Retinal pigment epithelial cell (primary cell): ENCODE data around the gene HIPK3.

Experiments used
- DNase-seq: peaks from one replicate; pipeline ENCODE4 v3.0.0-alpha.2; 2010; ENCODE audit warnings: low read depth
- H3K4me3 ChIP-seq: 2 replicates; pipeline ENCODE4 v1.5.1; 2011; ENCODE audit warnings: mild to moderate bottlenecking, low read length, control low read depth, moderate library complexity
- CTCF ChIP-seq: conservative IDR thresholded peaks from 2 replicates; pipeline ENCODE4 v1.5.1; 2011; ENCODE audit warnings: low read depth, low read length, control low read depth, inconsistent platforms

HIPK3 gene

DNA sequence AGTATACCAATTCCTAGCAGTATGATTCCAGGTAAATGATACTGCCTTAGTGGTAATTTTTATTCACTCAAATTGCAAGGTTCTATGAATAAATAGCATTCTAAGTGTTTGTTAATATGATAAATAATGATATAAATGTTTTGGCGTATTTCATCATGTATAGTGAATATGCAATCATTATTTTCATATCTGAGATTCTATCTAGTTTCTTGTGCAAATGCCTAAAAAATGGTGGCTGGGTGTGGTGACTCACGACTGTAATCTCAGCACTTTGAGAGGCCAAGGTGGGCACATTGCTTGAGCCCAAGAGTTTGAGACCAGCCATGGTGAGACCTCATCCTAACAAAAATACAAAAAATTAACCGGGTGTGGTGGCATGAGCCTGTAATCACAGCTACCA lies 13.9 kb downstream of the HIPK3 start:
- TF ChIP-seq CTCF, result no peak
- DNase-seq, result no peak
- no peak overlapping the region for H3K4me3 ChIP-seq

DNA sequence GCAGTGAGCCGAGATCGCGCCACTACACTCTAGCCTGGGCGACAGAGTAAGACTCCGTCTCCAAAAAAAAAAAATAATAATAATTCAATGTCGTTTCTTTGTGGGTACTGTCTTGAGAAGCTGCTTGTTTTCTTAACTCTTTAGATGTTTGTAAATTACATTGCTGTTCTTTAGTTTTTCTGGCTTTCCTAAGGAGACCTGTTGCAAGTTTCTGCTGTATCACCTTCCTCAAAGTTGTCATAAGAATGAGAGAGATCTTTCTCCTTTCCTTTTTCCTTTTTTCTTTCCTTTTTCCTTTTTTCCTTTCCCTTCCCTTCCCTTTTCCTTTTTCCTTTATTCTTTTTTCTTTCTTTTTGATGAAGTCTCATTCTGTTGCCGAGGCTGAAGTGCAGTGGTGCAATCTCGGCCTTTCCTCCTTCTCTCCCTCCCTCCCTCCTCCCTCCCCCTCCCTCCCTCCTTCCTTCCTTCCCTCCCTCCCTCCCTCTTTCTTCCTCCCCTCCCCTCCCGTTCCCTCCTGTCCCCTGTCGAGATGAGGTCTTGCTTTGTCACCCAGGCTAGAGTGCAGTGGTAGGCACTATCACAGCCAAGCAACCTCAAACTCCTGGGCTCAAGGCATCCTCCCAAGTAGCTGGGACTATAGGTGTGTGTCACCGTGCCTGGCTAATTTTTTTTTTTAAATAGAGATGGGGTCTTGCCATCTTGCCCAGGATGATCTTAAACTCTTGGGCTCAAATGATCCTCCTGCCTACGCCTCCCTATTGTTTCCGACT lies 15.3 kb downstream of the HIPK3 start:
- TF ChIP-seq CTCF, result no peak
- no peak for DNase-seq
- no peak overlapping the region for H3K4me3 ChIP-seq

GRCh38 chr11:33273656-33274055 lies 16.5 kb downstream of the HIPK3 start:
- no peak for DNase-seq
- no peak overlapping the region for H3K4me3 ChIP-seq
- TF ChIP-seq CTCF, result no peak

GRCh38 chr11:33280411-33280810 lies 23.2 kb downstream of the HIPK3 start:
- no peak for DNase-seq
- H3K4me3 ChIP-seq, result no peak overlapping the region
- no peak for TF ChIP-seq CTCF

- no peak overlapping the region for H3K4me3 ChIP-seq
- DNase-seq, result no peak
- TF ChIP-seq CTCF, result no peak
Observed at GRCh38 chr11:33281758-33282157, 24.6 kb downstream of the HIPK3 start.

- no peak overlapping the region for H3K4me3 ChIP-seq
- no peak for DNase-seq
- no peak for TF ChIP-seq CTCF
Observed at GRCh38 chr11:33284818-33285217, 27.6 kb downstream of the HIPK3 start.

DNA sequence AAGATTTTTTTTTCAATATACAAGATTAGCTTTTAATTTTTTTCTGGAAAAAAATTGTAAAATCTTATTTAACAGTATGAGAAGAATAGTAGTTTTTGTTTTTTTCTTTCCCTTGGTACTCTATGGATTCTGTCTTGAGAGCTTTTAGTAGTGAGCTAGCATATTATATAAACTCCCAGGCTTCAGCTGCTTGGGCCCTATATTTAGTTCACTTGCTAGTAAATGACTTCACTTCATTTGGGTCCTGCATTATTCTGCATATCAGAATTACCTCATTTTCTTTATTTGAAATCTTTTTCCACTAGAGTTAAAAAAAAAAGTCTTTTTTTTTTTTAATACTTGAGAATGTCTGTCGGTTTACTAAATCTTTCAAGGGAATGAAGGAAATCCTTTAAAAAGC lies 33.1 kb downstream of the HIPK3 start:
- DNase-seq, result no peak
- H3K4me3 ChIP-seq, result no peak overlapping the region
- TF ChIP-seq CTCF, result no peak
